Midbrain (tissue), 1 donor: ENCODE measurements around the gene ZCCHC24.

Experiments used
- DNase-seq: peaks from one replicate; lab custom pipeline; 2025; lab: John Stamatoyannopoulos, UW

ZCCHC24 gene

DNA sequence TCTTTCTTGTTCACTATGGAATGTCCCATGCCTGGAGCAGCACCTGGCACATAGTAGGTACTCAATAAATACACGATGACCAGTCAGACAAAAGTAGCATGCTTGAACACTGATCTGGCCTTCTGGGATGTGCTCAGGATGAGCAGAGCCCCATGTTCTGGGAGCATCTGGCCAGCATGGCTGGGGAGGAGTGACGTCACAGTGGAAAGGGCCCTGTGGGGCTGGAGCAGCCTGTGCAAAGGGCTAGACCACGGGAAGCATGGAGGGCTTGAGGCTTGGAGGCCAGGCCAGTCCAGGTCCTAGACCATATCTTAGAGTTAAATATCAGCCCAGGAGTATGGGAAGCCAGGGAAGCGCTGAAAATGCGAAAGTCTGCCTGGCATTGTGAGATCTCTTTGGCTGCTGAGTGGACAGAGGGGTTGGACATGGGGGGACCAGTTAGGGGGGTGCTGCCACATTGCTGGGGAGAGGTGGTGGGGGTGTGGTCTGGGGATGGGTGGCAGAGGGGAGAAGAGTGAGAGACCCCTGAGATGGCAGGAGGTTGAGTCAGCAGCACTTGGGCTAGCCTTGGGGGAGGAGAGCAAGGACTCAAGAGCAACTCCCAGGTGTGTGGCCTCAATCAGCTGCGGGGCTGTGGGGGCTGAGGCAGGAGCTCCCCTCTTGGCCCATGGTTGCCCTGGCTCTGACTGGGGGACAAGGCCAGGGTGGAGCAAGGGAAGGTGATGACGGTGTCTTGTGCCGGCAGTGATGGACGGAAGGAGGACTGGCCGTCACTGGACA, 34.9 kb downstream of the ZCCHC24 start:
- DNase-seq: no peak

DNA sequence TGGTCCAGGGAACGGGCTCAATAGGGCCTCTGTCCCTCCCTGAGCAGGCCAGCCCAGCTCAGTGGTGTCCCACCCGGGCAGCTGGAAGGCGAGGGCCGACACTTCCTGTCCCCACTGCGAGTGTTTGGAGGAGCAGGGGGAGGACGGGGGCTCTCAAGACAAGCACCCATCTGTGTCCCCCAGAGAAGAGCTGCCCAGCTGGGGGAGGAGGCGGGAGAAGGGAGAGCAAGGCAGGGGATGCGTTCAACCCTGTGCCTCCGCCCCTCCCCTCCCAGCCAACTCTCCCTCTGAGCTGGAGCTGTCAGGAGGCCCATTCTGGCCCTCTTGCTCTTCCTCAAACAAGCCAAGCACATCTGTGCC, 35.7 kb downstream of the ZCCHC24 start:
- DNase-seq: peak; percentile 95

DNA sequence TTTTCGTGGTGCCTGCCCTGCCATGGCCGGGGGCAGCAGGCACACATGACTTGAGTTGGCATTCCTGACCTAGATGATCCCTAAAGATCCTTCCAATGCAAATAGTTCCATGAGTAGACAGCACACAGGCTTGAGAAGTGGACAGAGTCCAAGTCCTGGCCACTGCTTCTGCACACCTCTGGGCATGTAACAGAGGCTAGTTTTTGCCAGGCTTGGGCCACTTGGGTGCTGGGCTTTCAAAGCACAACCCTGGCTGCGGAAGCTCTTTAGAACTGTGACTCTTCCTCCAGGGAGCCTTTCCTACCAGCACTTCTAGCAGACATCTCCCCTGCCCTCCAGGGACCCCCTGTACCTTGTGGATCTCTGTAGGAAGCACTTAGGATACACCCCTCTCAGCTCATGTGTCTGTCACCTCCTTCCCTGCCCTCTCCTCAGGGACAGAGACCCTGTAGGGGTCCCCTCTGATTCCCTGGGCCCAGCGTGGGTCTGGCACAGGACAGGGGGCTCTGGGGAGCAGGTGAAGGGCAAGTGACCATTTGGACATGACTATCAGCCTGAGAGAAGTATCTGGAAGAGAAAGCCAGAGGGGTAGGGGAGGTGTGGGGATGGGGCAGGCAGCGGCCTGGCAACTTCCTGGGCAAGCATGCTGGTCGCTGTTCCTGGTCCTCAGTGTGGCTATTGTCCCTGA, 36.2 kb downstream of the ZCCHC24 start:
- no peak for DNase-seq

- DNase-seq: no peak
Observed at GRCh38 chr10:79407811-79408795, 37.3 kb downstream of the ZCCHC24 start.

DNA sequence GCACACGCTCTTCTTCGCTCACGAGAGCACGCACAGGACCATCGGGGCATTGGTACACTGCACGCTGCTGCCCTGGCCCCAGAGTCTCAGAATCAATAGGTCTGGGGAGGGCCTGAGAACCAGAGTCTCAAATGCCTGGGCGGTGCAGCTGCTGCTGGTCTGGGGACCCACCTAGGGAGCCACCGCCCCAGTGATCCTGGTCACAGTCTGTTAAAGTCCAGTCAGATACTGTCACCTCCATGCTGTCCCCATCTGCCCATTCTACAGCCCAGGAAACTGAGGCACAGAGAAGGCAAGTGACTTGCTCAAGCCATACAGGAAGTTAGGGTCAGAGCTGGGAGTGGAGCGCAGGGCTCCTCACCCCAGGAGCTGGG, 38.0 kb downstream of the ZCCHC24 start:
- no peak for DNase-seq

DNA sequence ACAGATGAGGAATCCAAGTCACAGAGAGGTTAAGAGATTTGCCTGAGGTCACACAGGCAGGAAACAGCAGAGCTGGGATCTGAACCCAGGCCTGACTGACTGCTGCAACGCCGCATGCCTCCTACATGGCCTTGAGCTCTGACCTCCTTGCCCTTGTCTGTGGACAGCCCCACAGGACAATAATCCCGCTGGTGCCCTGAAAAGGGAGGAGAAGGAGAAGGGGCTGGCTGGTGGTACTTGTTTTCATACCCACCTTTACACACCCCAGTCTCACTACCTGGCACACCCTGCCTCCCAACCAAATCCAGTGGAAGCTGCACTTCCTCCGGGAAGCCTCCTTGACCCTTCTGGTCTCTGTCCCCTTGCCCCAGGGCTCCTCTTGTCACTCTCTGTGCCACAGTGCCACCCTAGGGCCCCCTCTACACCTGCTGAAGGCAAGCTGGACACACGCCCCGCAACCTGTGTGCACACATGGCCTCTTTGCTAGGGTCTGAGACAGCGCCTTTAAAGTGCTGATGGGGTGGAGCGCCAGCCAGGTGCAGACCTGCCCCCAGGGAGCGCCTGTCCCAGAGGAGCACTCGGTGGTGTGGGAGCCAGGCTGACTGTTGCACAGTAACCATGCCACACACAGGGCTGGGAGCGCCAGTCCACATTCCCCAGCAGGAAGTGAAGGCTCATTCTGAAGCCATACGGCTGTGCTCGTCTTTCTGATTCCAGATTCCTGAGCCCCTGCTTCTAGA, 38.6 kb downstream of the ZCCHC24 start:
- no peak for DNase-seq

GRCh38 chr10:79405995-79406515, 39.4 kb downstream of the ZCCHC24 start:
- DNase-seq: no peak

DNA sequence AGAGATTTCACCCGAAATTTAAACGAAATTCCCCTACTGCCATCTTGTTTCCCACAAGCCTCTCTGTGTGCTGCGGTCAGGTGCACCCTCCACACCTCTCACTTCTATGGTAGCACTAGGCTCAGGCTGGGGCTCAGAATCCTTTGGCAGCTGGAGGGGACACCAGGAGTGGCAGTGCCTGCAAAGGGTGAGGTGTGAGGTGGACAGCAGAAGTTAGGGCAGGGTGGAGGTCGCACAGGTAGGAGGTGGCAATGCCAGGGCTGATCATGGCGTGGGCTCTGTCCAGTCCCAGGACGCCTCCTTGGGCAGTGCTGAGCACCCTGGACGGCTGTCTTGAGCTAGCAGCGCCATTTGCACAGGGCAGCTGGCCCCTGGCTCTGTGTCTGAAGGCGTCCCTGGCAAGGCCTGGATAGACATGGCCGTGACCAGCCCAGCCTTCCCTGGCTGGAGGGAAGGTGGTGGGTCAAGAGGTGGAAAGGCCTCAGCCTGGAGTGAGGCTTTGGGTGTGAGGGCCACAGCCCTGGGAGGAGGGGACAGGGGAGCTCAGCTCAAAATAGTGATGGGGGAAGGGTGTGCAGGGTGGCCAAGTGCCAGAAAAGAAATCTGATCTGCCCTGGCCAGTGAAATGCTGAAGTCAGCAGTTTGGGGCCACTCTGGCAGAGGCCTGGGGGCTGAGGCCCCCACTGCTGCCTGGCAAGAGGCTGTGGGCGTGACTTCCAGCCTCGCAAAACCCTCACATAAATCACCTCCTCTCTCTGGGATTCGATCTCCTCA, 40.0 kb downstream of the ZCCHC24 start:
- DNase-seq: no peak

GRCh38 chr10:79404690-79405131, 40.7 kb downstream of the ZCCHC24 start:
- no peak for DNase-seq

- DNase-seq: no peak
Observed at GRCh38 chr10:79404231-79404609, 41.2 kb downstream of the ZCCHC24 start.

DNA sequence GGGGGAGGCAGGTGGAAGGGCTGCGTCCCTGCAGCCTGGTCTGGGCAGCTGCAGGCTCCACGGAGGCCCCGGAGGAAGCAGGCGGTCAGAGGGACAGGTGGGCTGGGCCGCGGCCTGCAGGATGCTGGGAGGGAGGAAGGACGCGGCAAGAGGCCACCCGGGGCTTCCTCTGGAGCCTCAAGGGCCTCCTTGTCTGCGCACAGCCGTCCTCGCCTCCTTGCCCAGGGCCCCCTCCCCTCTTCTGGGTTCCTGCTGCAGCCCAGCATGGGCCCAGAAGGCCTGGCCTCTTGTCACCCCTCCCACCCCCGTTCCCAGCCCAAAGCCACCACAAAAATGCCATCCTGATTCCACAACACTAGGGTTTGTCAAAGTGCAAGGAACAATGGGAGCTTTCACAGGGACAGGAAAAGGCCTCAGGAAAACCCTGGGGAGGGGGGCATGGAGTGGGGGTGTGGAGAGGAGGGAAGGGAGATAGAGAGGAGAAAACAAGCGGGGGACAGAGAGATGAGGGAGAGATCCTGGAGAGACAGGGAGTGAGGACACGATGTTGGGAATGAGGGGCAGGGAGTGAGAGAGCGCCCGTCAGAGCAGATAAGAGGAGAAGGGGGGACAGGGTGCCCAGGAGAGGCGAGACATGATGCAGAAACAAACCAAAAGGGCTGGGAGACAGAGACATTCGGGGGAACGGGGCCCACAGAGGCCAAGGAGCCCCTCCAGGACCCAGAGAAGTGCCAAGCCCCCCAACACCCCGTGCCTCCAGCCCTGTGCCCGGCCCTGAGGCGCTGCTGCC, 41.8 kb downstream of the ZCCHC24 start:
- peak; percentile 72 for DNase-seq

DNA sequence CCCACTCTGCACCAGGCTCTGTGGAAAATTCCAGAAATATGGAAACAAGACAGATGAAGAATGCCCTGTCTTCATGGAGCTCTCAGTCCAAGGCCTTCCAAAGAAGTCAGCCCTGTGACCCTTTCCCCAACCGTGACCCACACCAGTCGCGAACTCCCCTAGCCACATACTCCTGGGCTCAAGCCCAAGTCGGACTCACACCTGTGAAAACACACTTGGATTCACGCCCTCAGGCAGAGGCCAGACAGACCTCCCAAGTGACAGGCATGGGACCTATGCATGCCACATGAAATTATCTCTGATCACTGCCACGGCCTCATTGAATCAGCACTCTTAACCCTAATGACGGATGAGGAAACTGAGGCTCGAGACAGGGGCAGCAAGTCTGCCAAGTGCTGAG, 42.5 kb downstream of the ZCCHC24 start:
- DNase-seq: no peak

DNA sequence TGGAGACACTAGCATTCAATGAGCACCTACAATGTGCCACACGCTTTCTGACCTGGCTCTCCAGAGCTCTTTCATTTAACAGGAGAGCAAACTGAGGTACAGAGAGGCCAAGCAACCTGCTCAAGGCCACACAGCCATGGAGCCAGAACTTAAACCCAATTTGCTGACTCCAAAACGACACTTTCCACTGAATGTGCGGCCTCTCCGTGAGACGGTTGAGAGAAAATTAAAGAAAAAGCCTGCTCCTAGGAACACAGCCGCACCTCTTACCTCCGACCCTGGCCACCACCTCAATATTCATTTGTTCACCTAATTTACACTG, 42.8 kb downstream of the ZCCHC24 start:
- no peak for DNase-seq

GRCh38 chr10:79401015-79401921, 44.2 kb downstream of the ZCCHC24 start:
- DNase-seq: peak; percentile 45

GRCh38 chr10:79400146-79401004, 45.0 kb downstream of the ZCCHC24 start:
- peak; percentile 52 for DNase-seq

DNA sequence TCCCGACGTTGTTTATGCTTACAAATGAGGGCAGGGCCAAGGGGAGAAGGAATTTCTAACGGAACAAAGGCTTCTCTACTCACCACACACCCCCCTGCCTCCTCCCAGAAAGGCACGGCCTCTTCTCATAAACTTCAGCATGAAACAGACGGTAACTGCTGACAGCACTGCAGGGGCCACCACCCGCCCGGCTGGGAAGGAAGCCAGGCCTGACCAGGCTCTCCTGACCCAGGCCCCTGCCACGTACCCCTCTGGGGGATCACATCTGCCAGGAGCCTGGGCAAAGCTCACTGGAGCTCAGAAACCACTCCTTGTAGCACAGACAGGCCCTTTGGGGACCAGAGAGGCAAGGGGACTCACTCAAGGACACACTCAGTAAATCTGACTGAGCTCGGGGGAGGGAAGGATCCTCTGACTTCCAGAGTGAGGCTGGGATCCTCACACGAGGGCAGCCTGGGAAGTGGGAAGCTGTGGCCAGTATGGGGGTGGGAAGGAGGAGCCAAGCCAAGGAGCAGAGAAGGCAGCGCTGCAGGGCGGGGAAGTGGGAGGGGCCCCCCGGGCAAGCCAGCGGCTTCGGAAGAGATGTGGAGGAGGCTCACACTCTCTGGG, 46.1 kb downstream of the ZCCHC24 start:
- peak; percentile 75 for DNase-seq

DNA sequence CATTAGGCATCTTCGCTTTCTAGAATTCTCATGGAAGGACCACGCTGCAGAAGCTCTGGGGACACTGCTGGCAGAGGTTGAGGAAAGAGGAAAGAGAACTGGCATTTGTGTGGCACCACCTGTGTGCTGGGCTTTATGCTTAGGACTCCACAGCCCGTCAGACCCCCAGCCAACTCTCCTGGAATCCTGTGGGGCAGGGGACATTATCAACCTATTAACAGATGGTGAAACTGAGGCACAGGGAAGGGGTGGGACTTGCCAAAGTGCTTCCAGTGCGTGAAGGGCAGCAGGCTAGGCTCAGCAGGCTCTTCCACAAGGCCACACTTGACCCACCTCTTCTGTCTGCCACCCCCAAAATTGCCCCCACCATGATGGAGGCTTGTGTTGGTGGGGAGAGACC, 46.8 kb downstream of the ZCCHC24 start:
- no peak for DNase-seq
